ENCODE measurements around the gene BRSK2.

DNA sequence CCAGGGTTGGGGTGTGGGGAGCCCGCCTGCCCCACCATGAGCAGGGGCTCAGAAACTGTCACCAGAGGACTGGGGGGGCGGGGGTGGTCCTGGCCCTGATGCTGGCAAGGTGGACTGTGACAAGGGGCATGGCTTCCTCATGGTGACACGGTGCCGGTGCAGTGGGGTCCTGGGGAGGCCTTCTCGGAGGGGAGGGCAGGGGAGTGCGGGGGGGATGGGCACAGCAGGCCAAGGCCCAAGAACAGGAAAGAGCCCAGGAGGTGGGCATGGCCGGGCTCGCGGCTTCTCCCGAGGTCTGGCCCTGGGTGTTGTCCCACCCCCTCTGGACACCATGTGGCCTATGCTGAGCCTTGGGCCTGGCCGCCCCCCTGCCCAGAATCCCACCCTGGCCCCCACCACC is 49.6 kb downstream of the BRSK2 start:
- TF ChIP-seq CTCF (IDR thresholded peaks at IDR 0.05): no peak
- TF ChIP-seq POLR2A (IDR thresholded peaks at IDR 0.05): no peak
